RPMI8226 (cell line): ENCODE results near the gene ECM2.

Experiments
- DNase-seq: peaks from one replicate; pipeline ENCODE4 v3.0.0-alpha.2; 2015

The ECM2 gene

DNA sequence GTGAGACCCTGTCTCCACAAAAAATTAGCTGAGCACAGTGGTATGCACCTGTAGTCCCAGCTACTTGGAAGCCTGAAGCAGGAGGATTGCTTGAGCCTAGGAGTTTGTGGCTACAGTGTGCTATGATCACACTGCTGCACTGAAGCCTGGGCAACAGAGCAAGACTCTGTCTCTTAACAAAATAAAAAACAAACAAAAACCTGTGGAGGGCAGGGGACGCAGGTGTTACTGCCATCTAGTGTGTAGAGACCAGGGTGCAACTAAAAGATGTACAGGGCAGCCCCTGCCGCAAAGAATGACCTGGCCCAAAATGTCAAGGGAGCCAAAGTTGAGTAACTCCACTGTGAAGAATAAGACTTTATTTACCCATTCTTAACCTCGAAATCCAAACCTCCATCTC lies 80.6 kb downstream of the ECM2 start:
- DNase-seq = no peak

DNA sequence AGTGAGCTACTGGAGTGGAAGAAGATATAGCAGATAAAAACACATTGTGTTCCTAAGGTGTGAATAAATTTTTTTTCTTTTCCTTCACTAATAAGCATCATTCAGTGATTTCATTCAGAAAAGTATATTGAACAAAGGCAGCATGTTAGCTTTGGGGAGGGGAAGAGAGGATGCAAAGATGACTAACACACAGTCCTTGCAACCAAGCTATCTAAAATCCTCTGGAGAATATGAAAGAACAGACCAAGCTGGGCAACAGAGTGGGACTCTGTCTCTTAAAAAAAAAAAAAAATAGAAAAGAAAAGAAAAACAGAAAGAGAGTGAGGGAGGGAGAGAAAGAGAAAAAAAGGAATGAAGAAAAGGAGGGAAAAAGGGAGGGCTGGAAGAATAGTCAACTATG lies 89.3 kb downstream of the ECM2 start:
- no peak for DNase-seq
